Osteoblast (primary cell): ENCODE data around the gene C1orf159. TPM values are rescaled to one million over a fixed set of nuclear protein-coding genes. Genes with fewer than 3 reads are reported as not detected.

ENCODE experiments used
- DNase-seq: peaks from one replicate; pipeline ENCODE4 v3.0.0; 2011; ENCODE audit warnings: low spot score, mixed read lengths; ENCODE audit not compliant: insufficient read length; ENCODE audit errors: missing footprints
- H2AFZ ChIP-seq: 2 replicates; pipeline ENCODE4 v1.6.0; 2011; ENCODE audit warnings: mild to moderate bottlenecking, low read length
- H3K27ac ChIP-seq: 2 replicates; pipeline ENCODE4 v1.5.1; 2011; ENCODE audit warnings: mild to moderate bottlenecking, low read depth, low read length, moderate library complexity
- H3K27me3 ChIP-seq: 2 replicates; pipeline ENCODE4 v1.6.0; 2012; ENCODE audit warnings: mild to moderate bottlenecking, control low read depth, inconsistent platforms, low read length, moderate library complexity; ENCODE audit not compliant: insufficient read depth
- H3K36me3 ChIP-seq: 2 replicates; pipeline ENCODE4 v1.5.1; 2011; ENCODE audit warnings: mild to moderate bottlenecking, low read length, control low read depth, moderate library complexity; ENCODE audit not compliant: insufficient read depth
- H3K4me1 ChIP-seq: 2 replicates; pipeline ENCODE4 v1.5.1; 2011; ENCODE audit warnings: mild to moderate bottlenecking, low read length, control low read depth, moderate library complexity; ENCODE audit not compliant: insufficient read depth
- H3K4me2 ChIP-seq: 2 replicates; pipeline ENCODE4 v1.6.0; 2011; ENCODE audit warnings: mild to moderate bottlenecking, low read length; ENCODE audit not compliant: insufficient read depth
- H3K4me3 ChIP-seq: fragments of 200-600 bp; sonication (generic); 3 replicates; pipeline ENCODE4 v1.5.1; 2012; ENCODE audit warnings: mild to moderate bottlenecking, low read length, inconsistent platforms; ENCODE audit not compliant: insufficient read depth
- H3K79me2 ChIP-seq: 2 replicates; pipeline ENCODE4 v1.6.0; 2012; ENCODE audit warnings: mild to moderate bottlenecking, low read length, control low read depth, inconsistent platforms; ENCODE audit not compliant: insufficient read depth
- H3K9me3 ChIP-seq: 2 replicates; pipeline ENCODE4 v1.5.1; 2011; ENCODE audit warnings: low read depth, low read length, control low read depth
- H4K20me1 ChIP-seq: 2 replicates; pipeline ENCODE4 v1.6.0; 2012; ENCODE audit warnings: mild to moderate bottlenecking, low read length, control low read depth; ENCODE audit not compliant: insufficient read depth
- total RNA-seq: library from RNA; depleted of rRNA; stranded (reverse); fragments of >200 nt; gene quantifications from 2 replicates; pipeline ENCODE4 v1.2.3, GENCODE V29; 2012
- TF ChIP-seq, protein P1 (sequence below): IDR thresholded peaks from 2 replicates; pipeline ENCODE4 v1.5.1; 2011; ENCODE audit warnings: mild to moderate bottlenecking, low read depth, low read length, moderate library complexity; ENCODE audit errors: extremely low read depth

The C1orf159 gene
- total RNA-seq, 1 donor, result 5.4 TPM

DNA sequence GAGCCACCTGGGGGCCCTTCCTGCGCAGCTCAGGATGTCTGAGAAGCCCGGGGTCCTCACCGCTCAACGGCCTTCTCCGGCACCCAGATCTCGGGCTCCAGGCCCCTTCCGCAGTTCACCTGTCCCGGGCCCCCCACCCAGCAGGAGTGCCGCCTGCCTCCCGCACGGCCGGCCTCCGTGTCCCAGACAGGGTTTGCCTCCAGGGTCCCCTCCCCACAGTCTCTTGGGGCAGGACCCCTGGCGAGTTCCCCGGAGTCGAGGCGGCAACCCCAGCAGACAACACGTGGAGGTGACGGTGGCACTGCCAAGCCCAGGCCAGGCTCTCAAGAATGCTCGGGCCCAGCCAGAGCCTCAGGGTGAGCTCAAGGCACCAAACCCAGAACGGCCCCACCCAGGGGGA is 35.4 kb upstream of the C1orf159 start:
- Histone ChIP-seq H3K4me2 (no peak overlapping the region), H2AFZ (no peak overlapping the region), H4K20me1 (no peaks in the 10 kb centered on the region), H3K4me3 (no peak overlapping the region), H3K27ac (no peak overlapping the region), H3K9me3 (no peaks in the 10 kb centered on the region), H3K79me2 (no peaks in the 10 kb centered on the region), H3K36me3 (no peaks in the 10 kb centered on the region), H3K4me1 (no peaks in the 10 kb centered on the region), H3K27me3 (no peaks in the 10 kb centered on the region)
- TF ChIP-seq, protein P1, sequence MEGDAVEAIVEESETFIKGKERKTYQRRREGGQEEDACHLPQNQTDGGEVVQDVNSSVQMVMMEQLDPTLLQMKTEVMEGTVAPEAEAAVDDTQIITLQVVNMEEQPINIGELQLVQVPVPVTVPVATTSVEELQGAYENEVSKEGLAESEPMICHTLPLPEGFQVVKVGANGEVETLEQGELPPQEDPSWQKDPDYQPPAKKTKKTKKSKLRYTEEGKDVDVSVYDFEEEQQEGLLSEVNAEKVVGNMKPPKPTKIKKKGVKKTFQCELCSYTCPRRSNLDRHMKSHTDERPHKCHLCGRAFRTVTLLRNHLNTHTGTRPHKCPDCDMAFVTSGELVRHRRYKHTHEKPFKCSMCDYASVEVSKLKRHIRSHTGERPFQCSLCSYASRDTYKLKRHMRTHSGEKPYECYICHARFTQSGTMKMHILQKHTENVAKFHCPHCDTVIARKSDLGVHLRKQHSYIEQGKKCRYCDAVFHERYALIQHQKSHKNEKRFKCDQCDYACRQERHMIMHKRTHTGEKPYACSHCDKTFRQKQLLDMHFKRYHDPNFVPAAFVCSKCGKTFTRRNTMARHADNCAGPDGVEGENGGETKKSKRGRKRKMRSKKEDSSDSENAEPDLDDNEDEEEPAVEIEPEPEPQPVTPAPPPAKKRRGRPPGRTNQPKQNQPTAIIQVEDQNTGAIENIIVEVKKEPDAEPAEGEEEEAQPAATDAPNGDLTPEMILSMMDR, result no peak
- no peak for DNase-seq

DNA sequence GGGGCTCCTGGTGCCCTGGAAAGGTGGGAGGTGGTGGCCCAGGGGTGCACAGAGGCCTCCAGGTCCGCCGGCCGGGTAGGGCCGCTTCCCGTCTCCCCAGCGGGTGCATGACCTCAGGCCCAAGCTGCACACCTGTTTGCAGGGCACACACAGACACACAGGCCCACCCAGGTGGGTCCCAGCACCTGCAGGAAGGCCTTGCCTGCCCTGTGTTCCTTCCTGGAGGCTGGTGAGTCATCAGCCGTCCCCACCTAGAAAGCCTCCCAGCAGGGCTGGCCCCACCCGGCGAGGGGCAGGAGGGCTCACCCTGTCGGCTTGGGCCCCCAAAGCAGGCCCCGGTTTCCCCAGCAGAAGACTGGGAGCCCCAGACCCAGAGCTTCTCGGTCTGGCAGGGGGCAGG is 34.2 kb upstream of the C1orf159 start:
- no peaks in the 10 kb centered on the region for H4K20me1 ChIP-seq
- H3K4me2 ChIP-seq, result no peak overlapping the region
- H3K36me3 ChIP-seq, result no peaks in the 10 kb centered on the region
- H3K4me1 ChIP-seq, result no peaks in the 10 kb centered on the region
- TF ChIP-seq, protein P1, result no peak
- H3K27ac ChIP-seq, result no peak overlapping the region
- H3K79me2 ChIP-seq, result no peaks in the 10 kb centered on the region
- H2AFZ ChIP-seq, result no peak overlapping the region
- H3K9me3 ChIP-seq, result no peaks in the 10 kb centered on the region
- DNase-seq, result no peak
- H3K4me3 ChIP-seq, result no peak overlapping the region
- H3K27me3 ChIP-seq, result no peaks in the 10 kb centered on the region

DNA sequence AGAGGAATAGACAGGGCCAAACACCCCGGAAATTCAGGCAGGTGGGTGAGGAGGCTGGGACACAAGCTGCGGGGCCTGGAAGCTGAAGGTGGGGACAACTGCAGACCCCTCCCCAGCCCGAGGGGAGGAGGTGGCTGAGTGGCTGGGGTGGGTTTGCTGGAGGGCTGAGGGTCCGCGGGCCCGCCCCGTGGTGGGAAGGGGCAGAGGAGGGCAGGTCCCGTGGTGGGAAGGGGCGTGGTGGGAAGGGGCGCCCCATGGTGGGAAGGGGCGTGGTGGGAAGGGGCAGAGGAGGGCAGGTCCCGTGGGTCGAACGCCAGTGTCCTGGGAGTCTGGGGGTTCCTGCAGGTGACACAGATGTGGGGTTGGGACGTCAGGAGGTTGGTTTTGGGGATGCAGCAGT is 33.5 kb upstream of the C1orf159 start:
- Histone ChIP-seq H3K27me3 (no peaks in the 10 kb centered on the region), H3K9me3 (no peaks in the 10 kb centered on the region), H3K27ac (no peak overlapping the region), H4K20me1 (no peaks in the 10 kb centered on the region), H3K4me1 (no peaks in the 10 kb centered on the region), H3K4me2 (no peak overlapping the region), H3K79me2 (no peaks in the 10 kb centered on the region), H3K4me3 (no peak overlapping the region), H2AFZ (no peak overlapping the region), H3K36me3 (no peaks in the 10 kb centered on the region)
- TF ChIP-seq, protein P1, result no peak
- no peak for DNase-seq

DNA sequence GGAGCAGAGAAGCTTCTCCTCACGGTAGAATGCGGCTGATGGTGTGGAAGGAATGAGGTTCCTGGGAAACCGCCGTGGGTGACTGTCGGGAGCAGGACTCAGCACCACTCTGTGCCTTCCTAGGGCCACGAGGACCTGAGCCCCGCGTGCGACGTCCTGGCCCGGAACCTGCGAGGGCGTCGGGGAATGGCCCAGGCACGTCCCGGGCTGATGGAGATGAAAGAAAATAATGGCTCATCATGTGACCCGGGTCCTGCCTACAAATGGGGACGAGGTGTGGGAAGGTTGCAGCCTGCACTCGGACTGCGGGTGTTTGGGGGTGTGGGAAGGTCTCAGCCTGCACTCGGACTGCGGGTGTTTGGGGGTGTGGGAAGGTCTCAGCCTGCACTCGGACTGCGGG is 32.7 kb upstream of the C1orf159 start:
- Histone ChIP-seq H3K36me3 (no peaks in the 10 kb centered on the region), H4K20me1 (no peaks in the 10 kb centered on the region), H3K27ac (no peak overlapping the region), H3K27me3 (no peaks in the 10 kb centered on the region), H3K4me2 (no peak overlapping the region), H3K9me3 (no peaks in the 10 kb centered on the region), H3K79me2 (no peaks in the 10 kb centered on the region), H2AFZ (no peak overlapping the region), H3K4me3 (no peak overlapping the region), H3K4me1 (no peaks in the 10 kb centered on the region)
- DNase-seq, result no peak
- TF ChIP-seq, protein P1, result no peak
